ENCODE data around the gene ITGA2. TPM values are rescaled to one million over a fixed set of nuclear protein-coding genes. Genes with fewer than 3 reads are reported as not detected.

The ITGA2 gene
- total RNA-seq, 1 experiment from 2014 or later: 36.7 TPM

DNA sequence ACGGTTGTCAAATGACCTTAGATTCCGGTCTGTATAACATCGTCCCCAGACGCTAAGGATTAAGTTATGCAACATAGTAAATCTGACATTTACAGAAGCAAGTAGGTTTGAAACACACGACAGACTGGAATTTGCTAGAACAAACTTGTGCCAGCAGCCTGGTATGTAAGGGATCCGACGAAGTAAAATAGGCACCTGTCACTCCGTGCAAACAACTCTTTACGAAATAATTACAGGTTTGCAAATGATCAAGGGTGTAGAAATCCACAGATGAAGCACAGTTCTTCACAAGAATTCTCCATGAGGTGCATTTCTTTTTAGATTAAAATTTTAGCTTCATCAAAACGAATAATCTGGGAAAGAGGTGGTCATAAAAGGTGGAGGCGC, 119.9 kb downstream of the ITGA2 start:
- POLR2A ChIA-PET (ENCODE audit: unreplicated experiment): interaction anchor here (0.6 kb wide), 2 partner anchors 44 to 309 kb away, joined by 3 to 4 read pairs; no protein-coding TSS in a partner anchor

DNA sequence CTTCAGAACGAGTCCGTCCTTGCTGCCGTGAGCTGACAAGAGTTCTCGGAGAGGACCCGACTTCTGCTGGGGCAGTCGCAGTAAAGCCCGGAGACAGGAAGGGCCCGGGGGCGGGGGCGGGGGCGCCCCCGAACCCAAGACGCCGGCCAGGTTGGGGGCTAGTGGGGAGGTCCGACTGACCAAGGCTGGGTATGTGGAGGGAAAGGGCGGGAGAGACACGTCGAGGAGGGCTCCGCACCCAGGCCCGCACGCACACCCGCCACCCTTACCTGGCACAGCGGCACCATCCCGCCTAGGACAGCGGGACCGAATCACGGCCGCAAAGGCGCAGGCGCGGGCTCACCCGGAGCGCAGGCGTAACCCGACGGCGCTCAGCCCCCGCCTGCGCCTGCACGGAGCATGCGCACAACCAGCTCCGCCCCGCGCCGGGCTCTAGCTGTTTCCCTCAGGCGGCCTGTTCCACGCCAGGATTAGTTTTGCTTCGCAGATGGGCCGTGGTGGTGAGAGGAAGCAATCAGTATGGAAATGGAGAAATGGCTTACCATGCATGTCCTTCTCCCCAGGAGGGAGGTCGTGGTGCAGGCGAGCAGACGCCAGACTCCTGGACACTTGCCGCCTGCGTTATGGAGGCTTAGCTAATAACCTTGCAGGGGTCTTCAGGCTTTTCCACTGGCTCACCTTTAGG, 120.4 kb downstream of the ITGA2 start, which contains the start of gene MOCS2:
MOCS2 (minus strand) TSS at position 315 of the 685 bp plus-strand sequence. CDS start 2,583 bp downstream, outside the sequence.
- H3K27me3 ChIP-seq (ENCODE audit: low read length): no peaks in the 10 kb centered on the region
- H4K20me1 ChIP-seq (ENCODE audit: low read length): no peaks in the 10 kb centered on the region
- no peaks in the 10 kb centered on the region for H3K9me2 ChIP-seq (replicated peaks; ENCODE audit: low read length)
- peak within 1 kb of the TSS; percentile 90 for H3K4me3 ChIP-seq (ENCODE audit: low read length)
- H3K4me2 ChIP-seq (ENCODE audit: low read length): peak within 1 kb of the TSS; percentile 84
- BruUV-seq (replicated peaks): no TSS peak
- ChIA-PET POLR2A (ENCODE audit: unreplicated experiment) (interaction anchor here (0.6 kb wide), 2 partner anchors 43 to 310 kb away, joined by 3 to 4 read pairs; no protein-coding TSS in a partner anchor), CTCF (interaction anchor here (0.6 to 1.4 kb wide), 2 partner anchors 161 to 254 kb away, joined by 3 read pairs; no protein-coding TSS in a partner anchor)
- peak within 1 kb of the TSS; percentile 92 for H3K9ac ChIP-seq (ENCODE audit: low read length)
- H3F3A ChIP-seq (ENCODE audit: low read length, unreplicated experiment): no peaks in the 10 kb centered on the region
- peaks cover 56% of the 10 kb centered on the region for H3K79me2 ChIP-seq (ENCODE audit: low read length)
- ATAC-seq: peak; percentile 95
- peaks cover 1% of the 10 kb centered on the region; the same call in 1 of the 2 replicates for H3K36me3 ChIP-seq (ENCODE audit: low read depth, low read length)
- H3K4me1 ChIP-seq (ENCODE audit: insufficient read depth, low read length): peaks cover 21% of the 10 kb centered on the region
- H2AFZ ChIP-seq (ENCODE audit: low read length): peak within 1 kb of the TSS; percentile 97
- H3K27ac ChIP-seq (ENCODE audit: low read length): 0 out of 2 replicates have a peak within 1 kb of the TSS, but pooled peaks have one; percentile 10
- intact Hi-C loops (cut with micrococcal nuclease): no loop called here
- TF ChIP-seq EZH2phosphoT487 (IDR thresholded peaks at IDR 0.05; ENCODE audit: borderline replicate concordance, low read length): no peak
- no peak for TF ChIP-seq EZH2 (IDR thresholded peaks at IDR 0.05; ENCODE audit: low read length, unreplicated experiment)
- TF ChIP-seq, protein P1, sequence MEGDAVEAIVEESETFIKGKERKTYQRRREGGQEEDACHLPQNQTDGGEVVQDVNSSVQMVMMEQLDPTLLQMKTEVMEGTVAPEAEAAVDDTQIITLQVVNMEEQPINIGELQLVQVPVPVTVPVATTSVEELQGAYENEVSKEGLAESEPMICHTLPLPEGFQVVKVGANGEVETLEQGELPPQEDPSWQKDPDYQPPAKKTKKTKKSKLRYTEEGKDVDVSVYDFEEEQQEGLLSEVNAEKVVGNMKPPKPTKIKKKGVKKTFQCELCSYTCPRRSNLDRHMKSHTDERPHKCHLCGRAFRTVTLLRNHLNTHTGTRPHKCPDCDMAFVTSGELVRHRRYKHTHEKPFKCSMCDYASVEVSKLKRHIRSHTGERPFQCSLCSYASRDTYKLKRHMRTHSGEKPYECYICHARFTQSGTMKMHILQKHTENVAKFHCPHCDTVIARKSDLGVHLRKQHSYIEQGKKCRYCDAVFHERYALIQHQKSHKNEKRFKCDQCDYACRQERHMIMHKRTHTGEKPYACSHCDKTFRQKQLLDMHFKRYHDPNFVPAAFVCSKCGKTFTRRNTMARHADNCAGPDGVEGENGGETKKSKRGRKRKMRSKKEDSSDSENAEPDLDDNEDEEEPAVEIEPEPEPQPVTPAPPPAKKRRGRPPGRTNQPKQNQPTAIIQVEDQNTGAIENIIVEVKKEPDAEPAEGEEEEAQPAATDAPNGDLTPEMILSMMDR (conservative IDR thresholded peaks at IDR 0.05; ENCODE audit: low read depth, low read length): no peak
- H3K9me3 ChIP-seq (ENCODE audit: low read length): no peaks in the 10 kb centered on the region
- DNase-seq: peak; percentile 88

More for the DNA sequence above, 119.9 kb downstream of the ITGA2 start:
- DNase-seq (no peak), ATAC-seq (peak; percentile 22)
- Histone ChIP-seq H3K4me3 (ENCODE audit: low read length) (peak overlapping the region; percentile 90), H3K36me3 (ENCODE audit: low read depth, low read length) (peaks cover 6% of the 10 kb centered on the region; the same call in 1 of the 2 replicates), H3K27ac (ENCODE audit: low read length) (no peak overlapping the region), H3K9ac (ENCODE audit: low read length) (peak overlapping the region; percentile 92), H3K27me3 (ENCODE audit: low read length) (no peaks in the 10 kb centered on the region), H3K4me2 (ENCODE audit: low read length) (peak overlapping the region; percentile 84), H3K79me2 (ENCODE audit: low read length) (peaks cover 59% of the 10 kb centered on the region), H3K9me2 (replicated peaks; ENCODE audit: low read length) (no peaks in the 10 kb centered on the region), H2AFZ (ENCODE audit: low read length) (peak overlapping the region; percentile 97), H4K20me1 (ENCODE audit: low read length) (no peaks in the 10 kb centered on the region), H3F3A (ENCODE audit: low read length, unreplicated experiment) (no peaks in the 10 kb centered on the region), H3K9me3 (ENCODE audit: low read length) (no peaks in the 10 kb centered on the region), H3K4me1 (ENCODE audit: insufficient read depth, low read length) (peaks cover 21% of the 10 kb centered on the region)
- CTCF ChIA-PET: interaction anchor here (0.6 to 1.4 kb wide), 2 partner anchors 161 to 255 kb away, joined by 3 read pairs; no protein-coding TSS in a partner anchor
- BruUV-seq (replicated peaks): TSS peak; percentile 60
- intact Hi-C loops (cut with micrococcal nuclease): no loop called here
- TF ChIP-seq EZH2phosphoT487 (IDR thresholded peaks at IDR 0.05; ENCODE audit: borderline replicate concordance, low read length) (no peak), EZH2 (IDR thresholded peaks at IDR 0.05; ENCODE audit: low read length, unreplicated experiment) (no peak)
- TF ChIP-seq, protein P1 (conservative IDR thresholded peaks at IDR 0.05; ENCODE audit: low read depth, low read length): no peak
